ENCODE measurements around the gene LRRC8B. TPM values are rescaled to one million over a fixed set of nuclear protein-coding genes. Genes with fewer than 3 reads are reported as not detected.

LRRC8B gene
- total and polyA plus RNA-seq, 2 of the 8 experiments (the other 6 are each of a cell fraction or from before 2014, with no cell fraction given), result 18.4 to 29.2 TPM

GRCh38 chr1:89599332-89599630, 74.7 kb downstream of the LRRC8B start:
- no peak overlapping the region for H4K8ac ChIP-seq (ENCODE audit: extremely low read depth, insufficient read depth, low read length)
- ChIA-PET CTCF (ENCODE audit: partially characterized antibody) (interaction anchor here (0.9 to 4.8 kb wide), 11 partner anchors 9 to 116 kb away, joined by 3 to 28 read pairs (median 4); no protein-coding TSS in a partner anchor), POLR2A (ENCODE audit: partially characterized antibody) (interaction anchor here (0.9 to 1.2 kb wide), 2 partner anchors 16 to 25 kb away, joined by 3 to 4 read pairs; no protein-coding TSS in a partner anchor)
- H3K23ac ChIP-seq (ENCODE audit: insufficient read length), result no peak overlapping the region
- peak overlapping the region; percentile 95 for H3K14ac ChIP-seq (ENCODE audit: insufficient read length)
- H4K91ac ChIP-seq (replicated peaks; ENCODE audit: insufficient read length, low read length), result no peak overlapping the region
- no peak overlapping the region for H2BK5ac ChIP-seq (ENCODE audit: low read depth, low read length)
- H2BK120ac ChIP-seq (replicated peaks; ENCODE audit: low read depth, low read length), result no peak overlapping the region
- H4K20me1 ChIP-seq (replicated peaks in 1 of 2; ENCODE audit: control insufficient read depth in 1 of 2, insufficient read depth in 2 of 2, low read length in 2 of 2), result no peaks in the 10 kb centered on the region
- no peak overlapping the region for H2AFZ ChIP-seq (ENCODE audit: low read length)
- no peak overlapping the region; the same call in 1 of the 2 replicates for H2BK20ac ChIP-seq (ENCODE audit: low read length)
- no peak overlapping the region for H3K4me3 ChIP-seq (ENCODE audit: extremely low read depth in 1 of 4, insufficient read depth in 2 of 4, low read depth in 3 of 4, low read length in 4 of 4)
- H3K79me1 ChIP-seq (ENCODE audit: low read depth, low read length), result no peaks in the 10 kb centered on the region
- 90% methylated on average over 2 of the region's 2 CpGs; no CpG with 5 or more reads in 1 of the 2 experiments for WGBS, 2 experiments (ENCODE audit: extremely low coverage in 1 of 2, insufficient coverage in 1 of 2, insufficient read length in 1 of 2, insufficient replicate concordance in 2 of 2, low coverage in 1 of 2, low lambda C conversion rate in 2 of 2, missing lambda C conversion rate in 1 of 2)
- no peak for TF ChIP-seq RFX5 (IDR thresholded peaks at IDR 0.05; ENCODE audit: borderline replicate concordance, low read depth, low read length)
- TF ChIP-seq CBX8 (IDR thresholded peaks at IDR 0.05; ENCODE audit: borderline replicate concordance, low read depth, low read length), result no peak
- TF ChIP-seq FOSL1 (IDR thresholded peaks at IDR 0.05; ENCODE audit: insufficient read depth, low read depth, low read length), result no peak
- no peak overlapping the region for H3K4ac ChIP-seq (replicated peaks; ENCODE audit: insufficient read length, low read depth, low read length)
- no peaks in the 10 kb centered on the region; a peak in 1 of 7 replicates for H3K27me3 ChIP-seq (replicated peaks in 1 of 4; ENCODE audit: control insufficient read depth in 3 of 4, extremely low read depth in 1 of 4, insufficient read depth in 3 of 4, low read length in 3 of 4)
- H3K18ac ChIP-seq (ENCODE audit: extremely low read depth, low read length), result no peak overlapping the region
- DNase-seq (ENCODE audit: low read depth in 1 of 2, low spot score in 2 of 2), result no peak
- no peak overlapping the region for H2AK5ac ChIP-seq (ENCODE audit: low read depth, low read length)
- no peak overlapping the region for H2BK12ac ChIP-seq (ENCODE audit: low read depth, low read length)
- H2BK15ac ChIP-seq (ENCODE audit: low read length), result no peak overlapping the region
- 0 out of 4 replicates have a peak, but pooled peaks cover 0 to 4% of the 10 kb centered on the region in 2 experiments for H3K79me2 ChIP-seq (ENCODE audit: control insufficient read depth in 1 of 2, insufficient read depth in 2 of 2, low read length in 2 of 2)
- peak overlapping the region in 1 of 2 experiments; percentile 65; a peak in 1 of 4 replicates for H3K4me2 ChIP-seq (ENCODE audit: insufficient read depth in 1 of 2, low read depth in 2 of 2, low read length in 2 of 2)
- FAIRE-seq, result no peak
- no peaks in the 10 kb centered on the region for H3K23me2 ChIP-seq (ENCODE audit: low read depth, low read length)
- peak overlapping the region in 1 of 4 experiments; percentile 24; a peak in 1 of 7 replicates for H3K9ac ChIP-seq (replicated peaks in 1 of 4; ENCODE audit: extremely low read depth in 1 of 4, low read depth in 3 of 4, low read length in 3 of 4)
- peaks cover 2 to 16% (median 10%) of the 10 kb centered on the region in 4 experiments; a peak in 6 of 7 replicates for H3K4me1 ChIP-seq (replicated peaks in 1 of 4; ENCODE audit: control insufficient read depth in 3 of 4, insufficient read depth in 4 of 4, low read length in 3 of 4)
- no peak overlapping the region for H3K56ac ChIP-seq (replicated peaks; ENCODE audit: insufficient read length, low read depth, low read length)
- H3K36me3 ChIP-seq (ENCODE audit: control insufficient read depth in 2 of 4, insufficient read depth in 4 of 4, low read length in 3 of 4), result no peaks in the 10 kb centered on the region
- H3K9me3 ChIP-seq (ENCODE audit: insufficient read depth in 2 of 2, low read depth in 1 of 2, low read length in 1 of 2), result no peaks in the 10 kb centered on the region
- no peak overlapping the region for H4K5ac ChIP-seq (ENCODE audit: insufficient read length, low read depth, low read length)
- no peak overlapping the region for H3K27ac ChIP-seq (ENCODE audit: low read depth, low read length)

All from H1 (cell line).